Astrocyte (in vitro differentiated cells and primary cell): ENCODE measurements around the gene LCAT. TPM values are rescaled to one million over a fixed set of nuclear protein-coding genes. Genes with fewer than 3 reads are reported as not detected.

Experiments
- DNase-seq: peaks from one replicate; pipeline ENCODE4 v3.0.0-alpha.2; 2010; ENCODE audit warnings: low read depth
- FAIRE-seq: peaks from 2 replicates; lab custom pipeline; 2011; peaks lifted over from hg19 to GRCh38; lab: Jason Lieb, UNC
- H2AFZ ChIP-seq: 2 replicates; pipeline ENCODE4 v1.6.0; 2012; ENCODE audit warnings: low read depth, low read length, inconsistent platforms
- H3K27ac ChIP-seq: 2 replicates; pipeline ENCODE4 v1.5.1; 2011; ENCODE audit warnings: low read depth, low read length, inconsistent platforms
- H3K27me3 ChIP-seq: 2 replicates; pipeline ENCODE4 v1.6.0; 2011; ENCODE audit warnings: low read length, inconsistent platforms; ENCODE audit not compliant: insufficient read depth
- H3K36me3 ChIP-seq: 2 replicates; pipeline ENCODE4 v1.5.1; 2011; ENCODE audit warnings: low read length, inconsistent platforms; ENCODE audit not compliant: insufficient read depth
- H3K4me1 ChIP-seq: 2 replicates; pipeline ENCODE4 v1.5.1; 2011; ENCODE audit warnings: low read length, inconsistent platforms; ENCODE audit not compliant: insufficient read depth
- H3K4me2 ChIP-seq: 2 replicates; pipeline ENCODE4 v1.6.0; 2012; ENCODE audit warnings: low read length, inconsistent platforms
- H3K4me3 ChIP-seq: 2 replicates; pipeline ENCODE4 v1.5.1; 2011; ENCODE audit warnings: low read depth, mild to moderate bottlenecking, low read length, inconsistent platforms; ENCODE audit not compliant: insufficient read depth
- H3K79me2 ChIP-seq: 2 replicates; pipeline ENCODE4 v1.6.0; 2012; ENCODE audit warnings: mild to moderate bottlenecking, low read length, inconsistent platforms; ENCODE audit not compliant: insufficient read depth
- H3K9ac ChIP-seq: 2 replicates; pipeline ENCODE4 v1.6.0; 2012; ENCODE audit warnings: mild to moderate bottlenecking, low read length, inconsistent platforms
- H3K9me3 ChIP-seq: 2 replicates; pipeline ENCODE4 v1.5.1; 2012; ENCODE audit warnings: low read depth, mild to moderate bottlenecking, low read length, inconsistent platforms; ENCODE audit not compliant: insufficient read depth
- H4K20me1 ChIP-seq: 2 replicates; pipeline ENCODE4 v1.6.0; 2012; ENCODE audit warnings: low read length, inconsistent platforms; ENCODE audit not compliant: insufficient read depth
- H3K27ac Mint-ChIP-seq: one replicate; pipeline ENCODE4 v1.8.0; 2021; ENCODE audit warnings: mild to moderate bottlenecking, mixed read lengths; ENCODE audit not compliant: unreplicated experiment
- H3K27me3 Mint-ChIP-seq: one replicate; pipeline ENCODE4 v1.8.0; 2021; ENCODE audit warnings: low read depth, mixed read lengths; ENCODE audit not compliant: unreplicated experiment
- H3K36me3 Mint-ChIP-seq: one replicate; pipeline ENCODE4 v1.8.0; 2021; ENCODE audit warnings: low read depth, mixed read lengths; ENCODE audit not compliant: unreplicated experiment
- H3K4me1 Mint-ChIP-seq: one replicate; pipeline ENCODE4 v1.8.0; 2021; ENCODE audit warnings: low read depth, mixed read lengths; ENCODE audit not compliant: unreplicated experiment
- H3K4me3 Mint-ChIP-seq: one replicate; pipeline ENCODE4 v1.8.0; 2021; ENCODE audit warnings: mild to moderate bottlenecking, moderate library complexity, mixed read lengths; ENCODE audit not compliant: unreplicated experiment
- H3K9me3 Mint-ChIP-seq: one replicate; pipeline ENCODE4 v1.8.0; 2021; ENCODE audit warnings: mild to moderate bottlenecking, mixed read lengths; ENCODE audit not compliant: unreplicated experiment
- EZH2 ChIP-seq: IDR thresholded peaks from 2 replicates; pipeline ENCODE4 v1.6.1; 2012; ENCODE audit warnings: mild to moderate bottlenecking, low read length, inconsistent platforms; ENCODE audit not compliant: insufficient read depth
- total RNA-seq: library from RNA; stranded (reverse); gene quantifications from 2 replicates; pipeline ENCODE4 v1.2.1, GENCODE V29; 2021
- TF ChIP-seq, protein P1 (sequence below): IDR thresholded peaks from 2 replicates; pipeline ENCODE4 v1.5.1; 2011; ENCODE audit warnings: low read depth, mild to moderate bottlenecking, inconsistent platforms, low read length, moderate library complexity; ENCODE audit not compliant: insufficient read depth

The LCAT gene
- total RNA-seq, 1 donor from 2014 or later, result 37.9 TPM

DNA sequence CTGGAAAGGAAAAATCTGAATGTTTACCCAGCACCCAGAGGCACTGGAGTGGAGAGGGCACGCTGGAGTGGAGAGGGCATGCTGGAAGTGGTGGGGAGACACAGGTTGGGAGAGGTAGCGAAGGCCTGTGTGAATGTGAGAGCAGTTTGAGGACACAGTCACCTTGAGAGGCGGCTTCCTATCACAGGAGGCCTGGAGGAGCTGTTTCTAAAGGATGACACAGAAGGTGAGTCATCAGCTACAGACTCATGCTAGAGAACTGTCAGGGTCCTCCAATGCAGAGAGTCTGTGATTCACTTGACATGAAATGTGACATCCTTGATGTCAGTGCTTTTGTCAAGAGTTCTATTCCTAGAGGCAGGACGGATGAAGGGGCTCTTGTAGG lies 26.1 kb downstream of the LCAT start:
- Histone ChIP-seq H3K4me3 (no peak overlapping the region), H4K20me1 (peaks cover 77% of the 10 kb centered on the region), H3K27me3 (no peaks in the 10 kb centered on the region), H3K79me2 (peaks cover 29% of the 10 kb centered on the region), H3K27ac (peak overlapping the region; percentile 38), H3K9ac (peak overlapping the region; percentile 47), H3K4me2 (peak overlapping the region; percentile 42), H3K9me3 (no peaks in the 10 kb centered on the region), H3K4me1 (peaks cover 18% of the 10 kb centered on the region), H2AFZ (no peak overlapping the region), H3K36me3 (no peaks in the 10 kb centered on the region)
- TF ChIP-seq EZH2, result no peak
- TF ChIP-seq, protein P1, sequence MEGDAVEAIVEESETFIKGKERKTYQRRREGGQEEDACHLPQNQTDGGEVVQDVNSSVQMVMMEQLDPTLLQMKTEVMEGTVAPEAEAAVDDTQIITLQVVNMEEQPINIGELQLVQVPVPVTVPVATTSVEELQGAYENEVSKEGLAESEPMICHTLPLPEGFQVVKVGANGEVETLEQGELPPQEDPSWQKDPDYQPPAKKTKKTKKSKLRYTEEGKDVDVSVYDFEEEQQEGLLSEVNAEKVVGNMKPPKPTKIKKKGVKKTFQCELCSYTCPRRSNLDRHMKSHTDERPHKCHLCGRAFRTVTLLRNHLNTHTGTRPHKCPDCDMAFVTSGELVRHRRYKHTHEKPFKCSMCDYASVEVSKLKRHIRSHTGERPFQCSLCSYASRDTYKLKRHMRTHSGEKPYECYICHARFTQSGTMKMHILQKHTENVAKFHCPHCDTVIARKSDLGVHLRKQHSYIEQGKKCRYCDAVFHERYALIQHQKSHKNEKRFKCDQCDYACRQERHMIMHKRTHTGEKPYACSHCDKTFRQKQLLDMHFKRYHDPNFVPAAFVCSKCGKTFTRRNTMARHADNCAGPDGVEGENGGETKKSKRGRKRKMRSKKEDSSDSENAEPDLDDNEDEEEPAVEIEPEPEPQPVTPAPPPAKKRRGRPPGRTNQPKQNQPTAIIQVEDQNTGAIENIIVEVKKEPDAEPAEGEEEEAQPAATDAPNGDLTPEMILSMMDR, result no peak
- peak overlapping the region; percentile 31 for H3K4me3 Mint-ChIP-seq
- H3K9me3 Mint-ChIP-seq, result no peaks in the 10 kb centered on the region
- peak; percentile 98 for FAIRE-seq
- H3K27ac Mint-ChIP-seq, result peak overlapping the region; percentile 60
- peaks cover 8% of the 10 kb centered on the region for H3K36me3 Mint-ChIP-seq
- peaks cover 39% of the 10 kb centered on the region for H3K4me1 Mint-ChIP-seq
- DNase-seq, result peak; percentile 72
- no peaks in the 10 kb centered on the region for H3K27me3 Mint-ChIP-seq

DNA sequence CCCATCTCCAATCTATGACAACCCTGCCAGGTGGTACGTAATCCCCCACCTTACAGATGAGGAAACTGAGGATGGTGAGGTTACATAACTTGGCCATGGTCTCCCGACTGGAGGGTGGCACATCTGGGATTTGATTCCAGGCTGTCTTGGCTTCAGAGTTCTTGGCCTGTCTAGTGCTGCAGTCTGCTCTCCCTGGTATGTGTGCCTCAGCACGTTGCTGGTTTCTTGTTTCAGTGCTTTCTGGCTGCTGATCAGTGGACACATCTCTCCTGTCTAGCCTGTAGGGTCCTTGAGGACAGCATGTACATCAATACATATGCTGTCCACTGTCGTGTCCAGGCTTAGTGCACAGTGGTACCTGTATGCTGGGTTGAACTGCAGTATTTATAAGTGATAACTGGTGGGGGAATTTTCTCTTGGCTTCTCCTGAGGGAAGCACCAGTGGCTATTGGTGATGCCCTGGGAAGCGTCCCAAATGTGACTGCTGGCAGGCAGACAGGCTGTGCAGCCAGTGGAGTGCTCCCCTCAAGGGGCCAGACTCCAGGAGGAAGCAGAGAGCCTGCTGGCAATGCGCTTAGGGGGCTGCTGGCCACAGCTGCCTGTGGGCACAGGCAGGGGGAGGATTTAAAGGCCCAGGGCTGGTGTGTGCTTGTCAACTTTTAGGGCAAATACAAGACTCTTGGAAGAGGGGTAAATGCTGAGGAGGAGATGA lies 26.6 kb downstream of the LCAT start:
- Histone ChIP-seq H3K9me3 (no peaks in the 10 kb centered on the region), H3K27ac (peak overlapping the region; percentile 32), H3K4me3 (no peak overlapping the region), H3K36me3 (no peaks in the 10 kb centered on the region), H2AFZ (no peak overlapping the region), H3K79me2 (peaks cover 29% of the 10 kb centered on the region), H3K27me3 (no peaks in the 10 kb centered on the region), H4K20me1 (peaks cover 72% of the 10 kb centered on the region), H3K9ac (peak overlapping the region; percentile 47), H3K4me1 (peaks cover 18% of the 10 kb centered on the region), H3K4me2 (peak overlapping the region; percentile 42)
- Mint-ChIP-seq H3K4me3 (peak overlapping the region; percentile 31), H3K9me3 (no peaks in the 10 kb centered on the region), H3K36me3 (peaks cover 8% of the 10 kb centered on the region), H3K27ac (peak overlapping the region; percentile 60), H3K27me3 (no peaks in the 10 kb centered on the region), H3K4me1 (peaks cover 37% of the 10 kb centered on the region)
- FAIRE-seq (no peak), DNase-seq (no peak)
- TF ChIP-seq EZH2, result no peak
- TF ChIP-seq, protein P1, result no peak
